ENCODE results near the gene CDC14B. TPM values are rescaled to one million over a fixed set of nuclear protein-coding genes. Genes with fewer than 3 reads are reported as not detected.

Gene CDC14B
- total and polyA plus RNA-seq, 4 donors, result 8.8 to 33.3 (median 11.3) TPM

GRCh38 chr9:96483733-96484390 lies 135.8 kb downstream of the CDC14B start:
- Histone ChIP-seq H3K36me3 (ENCODE audit: control insufficient read depth in 4 of 4, insufficient read depth in 3 of 4, low read depth in 1 of 4, low read length in 3 of 4) (peaks cover 0 to 5% (median 0%) of the 10 kb centered on the region in 4 donors), H3K4me1 (ENCODE audit: control insufficient read depth in 4 of 4, insufficient read depth in 4 of 4, low read length in 3 of 4) (peaks cover 5 to 21% (median 14%) of the 10 kb centered on the region in 4 donors), H3K27ac (ENCODE audit: low read depth in 1 of 2, low read length in 2 of 2) (no peak overlapping the region), H3K4me3 (ENCODE audit: low read depth in 1 of 3, low read length in 3 of 3) (no peak overlapping the region), H3K27me3 (ENCODE audit: control insufficient read depth in 4 of 4, insufficient read depth in 4 of 4, low read length in 3 of 4) (no peaks in the 10 kb centered on the region), H3K9me3 (ENCODE audit: control insufficient read depth in 4 of 4, low read length in 3 of 4) (no peaks in the 10 kb centered on the region), H3K9ac (ENCODE audit: low read depth in 1 of 2, low read length in 2 of 2) (no peak overlapping the region)
- 57% methylated on average over 3 of the region's 3 CpGs for WGBS
- DNase-seq (ENCODE audit: low spot score), result no peak
- no peak for TF ChIP-seq SP1 (IDR thresholded peaks at IDR 0.05)
- no peak for TF ChIP-seq FOXA2 (IDR thresholded peaks at IDR 0.05)
- TF ChIP-seq HNF4A (conservative IDR thresholded peaks at IDR 0.05), result no peak
- no peak for TF ChIP-seq EGR1 (IDR thresholded peaks at IDR 0.05; ENCODE audit: low read depth in 2 of 2)
- no peak for TF ChIP-seq RAD21 (IDR thresholded peaks at IDR 0.05)
- TF ChIP-seq REST (IDR thresholded peaks at IDR 0.05), result no peak
- TF ChIP-seq JUND (IDR thresholded peaks at IDR 0.05), result no peak

GRCh38 chr9:96483197-96483596 lies 136.4 kb downstream of the CDC14B start:
- H3K27me3 ChIP-seq (ENCODE audit: control insufficient read depth in 4 of 4, insufficient read depth in 4 of 4, low read length in 3 of 4), result no peaks in the 10 kb centered on the region
- H3K4me3 ChIP-seq (ENCODE audit: low read depth in 1 of 3, low read length in 3 of 3), result no peak overlapping the region
- peaks cover 0 to 5% (median 0%) of the 10 kb centered on the region in 4 donors for H3K36me3 ChIP-seq (ENCODE audit: control insufficient read depth in 4 of 4, insufficient read depth in 3 of 4, low read depth in 1 of 4, low read length in 3 of 4)
- H3K9me3 ChIP-seq (ENCODE audit: control insufficient read depth in 4 of 4, low read length in 3 of 4), result no peaks in the 10 kb centered on the region
- peaks cover 5 to 16% (median 11%) of the 10 kb centered on the region in 4 donors for H3K4me1 ChIP-seq (ENCODE audit: control insufficient read depth in 4 of 4, insufficient read depth in 4 of 4, low read length in 3 of 4)
- no peak overlapping the region for H3K27ac ChIP-seq (ENCODE audit: low read depth in 1 of 2, low read length in 2 of 2)
- DNase-seq (ENCODE audit: low spot score), result no peak
- 96% methylated on average over 4 of the region's 4 CpGs for WGBS
- TF ChIP-seq RXRA (IDR thresholded peaks at IDR 0.05) (no peak), MAX (IDR thresholded peaks at IDR 0.05) (no peak), ATF3 (IDR thresholded peaks at IDR 0.05) (no peak), SP1 (IDR thresholded peaks at IDR 0.05) (no peak), GABPA (IDR thresholded peaks at IDR 0.05 in 1 of 2, conservative IDR thresholded peaks at IDR 0.05 in 1 of 2) (no peak), FOXA2 (IDR thresholded peaks at IDR 0.05) (no peak), RAD21 (IDR thresholded peaks at IDR 0.05) (no peak), JUND (IDR thresholded peaks at IDR 0.05) (no peak), CTCF (IDR thresholded peaks at IDR 0.05; ENCODE audit: low read depth, low read length, missing input control) (no peak), NR2F2 (IDR thresholded peaks at IDR 0.05) (no peak), TAF1 (conservative IDR thresholded peaks at IDR 0.05) (no peak), REST (IDR thresholded peaks at IDR 0.05) (no peak), HNF4A (conservative IDR thresholded peaks at IDR 0.05) (no peak), HNF4G (IDR thresholded peaks at IDR 0.05) (no peak), YY1 (IDR thresholded peaks at IDR 0.05) (no peak), FOXA1 (IDR thresholded peaks at IDR 0.05) (no peak), EGR1 (IDR thresholded peaks at IDR 0.05; ENCODE audit: low read depth in 2 of 2) (no peak), ZBTB33 (IDR thresholded peaks at IDR 0.05) (no peak)
- H3K9ac ChIP-seq (ENCODE audit: low read depth in 1 of 2, low read length in 2 of 2), result no peak overlapping the region

Data from liver (tissue), 9 donors.